HepG2 (cell line): ENCODE data around the gene IFITM10. TPM values are rescaled to one million over a fixed set of nuclear protein-coding genes. Genes with fewer than 3 reads are reported as not detected.

ENCODE experiments used
- ATAC-seq: fragments of 200-7000 bp; cut with Tn5 transposase; 3 replicates; pipeline ENCODE4 v1.9.1; 2020; ENCODE audit warnings: mild to moderate bottlenecking, moderate library complexity
- BruUV-seq: library from RNA; stranded (reverse); fragments of 400-500 nt; replicated peaks from 2 replicates; lab custom pipeline; 2021; lab: Mats Ljungman, UMichigan
- CTCF ChIA-PET: fragments of 300-600 bp; formaldehyde crosslinking; extraction: SDS; loops from one replicate; lab custom pipeline; 2021; ENCODE audit warnings: low total read pairs, inconsistent platforms, low intra/inter-chr PET ratio; lab: Yijun Ruan, JAX
- POLR2A ChIA-PET: fragments of 350-600 bp; sonication (Branson Sonifier 250); formaldehyde crosslinking; loops from one replicate; lab custom pipeline; 2020; ENCODE audit warnings: antibody characterized with exemption, inconsistent platforms; lab: Yijun Ruan, JAX
- DNase-seq: peaks from one replicate; pipeline ENCODE4 v3.0.0-alpha.2; 2015; ENCODE audit warnings: low spot score
- FAIRE-seq: peaks from 3 replicates; lab custom pipeline; 2011; peaks lifted over from hg19 to GRCh38; lab: Jason Lieb, UNC
- H2AFZ ChIP-seq: one replicate; pipeline ENCODE4 v1.6.1; 2011; ENCODE audit warnings: low read length, inconsistent platforms
- H3K27ac ChIP-seq: fragments of 300-600 bp; 3 replicates; pipeline ENCODE4 v1.8.0; 2011; ENCODE audit warnings: mixed run types, mild to moderate bottlenecking, mixed read lengths, low read length, inconsistent platforms; ENCODE audit not compliant: insufficient read depth; ENCODE audit errors: extremely low read length
- H3K27me3 ChIP-seq, 2 experiments: fragments of 200-600 bp in 1 of 2; 2 replicates in 1 of 2; 3 replicates in 1 of 2; pipeline versions ENCODE4 v1.6.0 to v1.8.0; 2011; ENCODE audit warnings: low read length in 2 of 2, mild to moderate bottlenecking in 2 of 2, moderate library complexity in 2 of 2, inconsistent platforms in 1 of 2; ENCODE audit not compliant: insufficient read depth in 2 of 2, control insufficient read depth in 1 of 2
- H3K36me3 ChIP-seq, 2 experiments: fragments of 200-600 bp in 1 of 2; replicated peaks in 1 of 2; 2 replicates in 1 of 2; 3 replicates in 1 of 2; pipeline versions ENCODE4 v1.5.1 to v1.8.0; 2011; ENCODE audit warnings: low read length in 2 of 2, inconsistent platforms in 1 of 2; ENCODE audit not compliant: insufficient read depth in 2 of 2, control insufficient read depth in 1 of 2
- H3K4me1 ChIP-seq: 2 replicates; pipeline ENCODE4 v1.5.1; 2012; ENCODE audit warnings: low read length, inconsistent platforms; ENCODE audit not compliant: insufficient read depth
- H3K4me2 ChIP-seq: 2 replicates; pipeline ENCODE4 v1.6.0; 2011; ENCODE audit warnings: low read depth, low read length, inconsistent platforms
- H3K4me3 ChIP-seq, 3 experiments: fragments of 200-600 bp in 1 of 3; sonication (generic), shearing (Covaris generic) in 1 of 3; replicated peaks in 1 of 3; 2 replicates each; pipeline ENCODE4 v1.5.1; 2011 to 2016; ENCODE audit warnings: low read length in 3 of 3, inconsistent platforms in 2 of 3, low read depth in 2 of 3, mild to moderate bottlenecking in 2 of 3, control low read depth in 1 of 3, mixed read lengths in 1 of 3; ENCODE audit not compliant: insufficient read depth in 1 of 3
- H3K79me2 ChIP-seq: one replicate; pipeline ENCODE4 v1.6.1; 2011; ENCODE audit warnings: low read length, inconsistent platforms; ENCODE audit not compliant: insufficient read depth
- H3K9ac ChIP-seq: 2 replicates; pipeline ENCODE4 v1.6.0; 2011; ENCODE audit warnings: mild to moderate bottlenecking, low read depth, low read length, inconsistent platforms; ENCODE audit not compliant: insufficient read depth
- H3K9me3 ChIP-seq: 2 replicates; pipeline ENCODE4 v1.5.1; 2012; ENCODE audit warnings: mild to moderate bottlenecking, low read length
- H4K20me1 ChIP-seq: 2 replicates; pipeline ENCODE4 v1.6.0; 2011; ENCODE audit warnings: inconsistent platforms, mild to moderate bottlenecking, low read length, moderate library complexity; ENCODE audit not compliant: insufficient read depth
- AGO2 ChIP-seq: fragments of 200-400 bp; formaldehyde crosslinking; optimal IDR thresholded peaks from 2 replicates; pipeline ENCODE3; 2017; ENCODE audit warnings: mild to moderate bottlenecking, low read depth, low read length, moderate library complexity
- CREB3 ChIP-seq: sonication (generic); formaldehyde crosslinking; IDR thresholded peaks from 2 replicates; pipeline ENCODE4 v1.5.0; 2020; ENCODE audit warnings: missing genetic modification reagents
- HOXA3 ChIP-seq: sonication (generic); formaldehyde crosslinking; IDR thresholded peaks from 2 replicates; pipeline ENCODE4 v1.5.0; 2020; ENCODE audit warnings: missing genetic modification reagents
- MED1 ChIP-seq: sonication (generic); formaldehyde crosslinking; IDR thresholded peaks from 2 replicates; pipeline ENCODE4 v1.4.0; 2020; ENCODE audit warnings: missing genetic modification reagents
- NPAS2 ChIP-seq: sonication (generic); formaldehyde crosslinking; IDR thresholded peaks from 2 replicates; pipeline ENCODE4 v1.8.0; 2022; ENCODE audit warnings: mild to moderate bottlenecking, missing genetic modification reagents, borderline replicate concordance
- PHF20 ChIP-seq: sonication (generic); formaldehyde crosslinking; IDR thresholded peaks from 2 replicates; pipeline ENCODE4 v1.5.0; 2020; ENCODE audit warnings: mild to moderate bottlenecking, missing genetic modification reagents
- PLRG1 ChIP-seq: fragments of 450-650 bp; conservative IDR thresholded peaks from 2 replicates; pipeline ENCODE4 v1.6.1; 2016
- SNRNP70 ChIP-seq: fragments of 200-400 bp; formaldehyde crosslinking; IDR thresholded peaks from 2 replicates; pipeline ENCODE4 v1.6.1; 2017; ENCODE audit warnings: mild to moderate bottlenecking, low read depth, low read length, moderate library complexity
- ZNF230 ChIP-seq: sonication (generic); formaldehyde crosslinking; IDR thresholded peaks from 2 replicates; pipeline ENCODE4 v1.4.0; 2020; ENCODE audit warnings: mild to moderate bottlenecking, missing genetic modification reagents
- ZNF335 ChIP-seq: sonication (generic); formaldehyde crosslinking; IDR thresholded peaks from 2 replicates; pipeline ENCODE4 v1.4.0; 2020; ENCODE audit warnings: missing genetic modification reagents
- ZNF343 ChIP-seq: sonication (generic); formaldehyde crosslinking; IDR thresholded peaks from 2 replicates; pipeline ENCODE4 v1.4.0; 2020; ENCODE audit warnings: mild to moderate bottlenecking, missing genetic modification reagents
- ZNF589 ChIP-seq: sonication (generic); formaldehyde crosslinking; conservative IDR thresholded peaks from 2 replicates; pipeline ENCODE4 v1.8.0; 2022; ENCODE audit warnings: mild to moderate bottlenecking, moderate library complexity, missing genetic modification reagents
- WGBS: methylation state at CpG from one replicate; pipeline ENCODE4 v1.1.6; 2017; ENCODE audit warnings: low lambda C conversion rate; 5-methylcytosine and 5-hydroxymethylcytosine counted together
- in situ Hi-C: cut with HindIII; loops from 2 replicates; pipeline ENCODE4 v1.10.0; 2017; ENCODE audit warnings: low pct_unique_long_range_greater_than_20kb; ENCODE audit not compliant: extremely low pct_ligation_motif_present
- intact Hi-C: fragments of 100-400 bp; cut with micrococcal nuclease; formaldehyde crosslinking; loops from one replicate; pipeline ENCODE4 v1.10.0; 2022; ENCODE audit not compliant: unreplicated experiment
- polyA plus RNA-seq, 8 experiments: library from polyadenylated mRNA; depleted of rRNA in 3 of 8; stranded (reverse) in 7 of 8; unstranded in 1 of 8; fragments of >200 nt; fragmentation: Illumina TruSeq in 4 of 8; extraction: Trizol in 4 of 8; gene quantifications; 2 replicates each; pipeline versions ENCODE4 v1.2.1 to v1.2.3, GENCODE V29; 2011 to 2016; ENCODE audit warnings: low read depth in 4 of 8, missing spikeins in 1 of 8, mixed read lengths in 1 of 8; ENCODE audit not compliant: insufficient read depth in 1 of 8
- total RNA-seq, 5 experiments: library from RNA; depleted of rRNA; stranded (reverse); fragments of >200 nt; fragmentation: Illumina TruSeq; extraction: Trizol; gene quantifications; 2 replicates each; pipeline ENCODE4 v1.2.3, GENCODE V29; 2016; ENCODE audit warnings: low read depth in 1 of 5

IFITM10 gene
- total and polyA plus RNA-seq, 2 of the 13 experiments (the other 11 are each of a cell fraction or from before 2014, with no cell fraction given), result 0.09 to 0.13 TPM

- Histone ChIP-seq H3K4me2 (no peak overlapping the region), H3K4me3 (no peak overlapping the region), H3K9ac (no peak overlapping the region), H3K4me1 (no peaks in the 10 kb centered on the region), H3K79me2 (no peaks in the 10 kb centered on the region), H3K36me3 (no peaks in the 10 kb centered on the region), H4K20me1 (no peaks in the 10 kb centered on the region), H3K9me3 (peaks cover 13% of the 10 kb centered on the region), H3K27me3 (peaks cover 0 to 65% of the 10 kb centered on the region in 2 experiments; a peak in 4 of 5 replicates), H3K27ac (no peak overlapping the region), H2AFZ (no peak overlapping the region)
- WGBS, result 29% methylated on average over 15 of the region's 16 CpGs
- TF ChIP-seq CREB3 (CRISPR knock-in tag) (no peak), HOXA3 (CRISPR knock-in tag) (no peak), NPAS2 (CRISPR knock-in tag) (no peak), ZNF589 (CRISPR knock-in tag) (no peak), ZNF343 (CRISPR knock-in tag) (no peak), PHF20 (CRISPR knock-in tag) (no peak), MED1 (no peak), PLRG1 (no peak), ZNF335 (CRISPR knock-in tag) (no peak), AGO2 (no peak), SNRNP70 (no peak), ZNF230 (CRISPR knock-in tag) (no peak)
- intact Hi-C loops, result no loop called here
- in situ Hi-C loops, result no loop called here
- FAIRE-seq, result no peak
- no peak for DNase-seq
- CTCF ChIA-PET, result no interaction called here
- POLR2A ChIA-PET, result no interaction called here
- ATAC-seq, result no peak
- BruUV-seq, result no TSS peak
These were observed 15.1 kb downstream of the IFITM10 start for GRCh38 chr11:1735271-1735670.
